ENCODE results near the gene CPLANE2. TPM values are rescaled to one million over a fixed set of nuclear protein-coding genes. Genes with fewer than 3 reads are reported as not detected.
"Not testable (repeated sequence)": the region's sequence is repeated elsewhere in the genome, so short reads cannot be mapped to it uniquely, and the experiment has no call there.

The CPLANE2 gene
- total RNA-seq, 1 donor from 2014 or later: 3.1 TPM

GRCh38 chr1:16232316-16232710 is 4.7 kb downstream of the CPLANE2 start:
- H3K27ac ChIP-seq (ENCODE audit: low read depth, low read length): no peak overlapping the region
- H3K36me3 ChIP-seq (ENCODE audit: control insufficient read depth in 3 of 3, insufficient read depth in 3 of 3, low read length in 3 of 3): peaks cover 0 to 8% (median 2%) of the 10 kb centered on the region in 3 donors

GRCh38 chr1:16231331-16232315 is 5.4 kb downstream of the CPLANE2 start:
- Histone ChIP-seq H3K9ac (ENCODE audit: low read depth in 1 of 3, low read length in 3 of 3) (no peak overlapping the region), H3K4me1 (ENCODE audit: control insufficient read depth in 3 of 3, insufficient read depth in 3 of 3, low read length in 3 of 3) (peaks cover 9 to 12% (median 9%) of the 10 kb centered on the region in 3 donors), H3K9me3 (ENCODE audit: control insufficient read depth in 3 of 3, low read length in 3 of 3) (no peaks in the 10 kb centered on the region), H3K4me3 (ENCODE audit: low read length in 3 of 3) (no peak overlapping the region), H3K27ac (ENCODE audit: low read depth, low read length) (no peak overlapping the region), H3K27me3 (ENCODE audit: control insufficient read depth in 3 of 3, insufficient read depth in 3 of 3, low read length in 3 of 3) (peaks cover 11 to 20% (median 14%) of the 10 kb centered on the region in 3 donors), H3K36me3 (ENCODE audit: control insufficient read depth in 3 of 3, insufficient read depth in 3 of 3, low read length in 3 of 3) (peaks cover 0 to 8% (median 2%) of the 10 kb centered on the region in 3 donors)

More at GRCh38 chr1:16232316-16232710, 4.7 kb downstream of the CPLANE2 start:
- no peaks in the 10 kb centered on the region for H3K9me3 ChIP-seq (ENCODE audit: control insufficient read depth in 3 of 3, low read length in 3 of 3)
- H3K4me3 ChIP-seq (ENCODE audit: low read length in 3 of 3): no peak overlapping the region
- H3K9ac ChIP-seq (ENCODE audit: low read depth in 1 of 3, low read length in 3 of 3): no peak overlapping the region
- peaks cover 10 to 14% (median 10%) of the 10 kb centered on the region in 3 donors for H3K27me3 ChIP-seq (ENCODE audit: control insufficient read depth in 3 of 3, insufficient read depth in 3 of 3, low read length in 3 of 3)
- peaks cover 13% of the 10 kb centered on the region in 3 donors for H3K4me1 ChIP-seq (ENCODE audit: control insufficient read depth in 3 of 3, insufficient read depth in 3 of 3, low read length in 3 of 3)

- no peak overlapping the region for H3K9ac ChIP-seq (ENCODE audit: low read depth in 1 of 3, low read length in 3 of 3)
- H3K27ac ChIP-seq (ENCODE audit: low read depth, low read length): no peak overlapping the region
- peaks cover 0 to 8% (median 2%) of the 10 kb centered on the region in 3 donors for H3K36me3 ChIP-seq (ENCODE audit: control insufficient read depth in 3 of 3, insufficient read depth in 3 of 3, low read length in 3 of 3)
- H3K4me3 ChIP-seq (ENCODE audit: low read length in 3 of 3): no peak overlapping the region
- H3K9me3 ChIP-seq (ENCODE audit: control insufficient read depth in 3 of 3, low read length in 3 of 3): no peaks in the 10 kb centered on the region
- peaks cover 11 to 29% (median 19%) of the 10 kb centered on the region in 3 donors for H3K27me3 ChIP-seq (ENCODE audit: control insufficient read depth in 3 of 3, insufficient read depth in 3 of 3, low read length in 3 of 3)
- peaks cover 3 to 9% (median 7%) of the 10 kb centered on the region in 3 donors for H3K4me1 ChIP-seq (ENCODE audit: control insufficient read depth in 3 of 3, insufficient read depth in 3 of 3, low read length in 3 of 3)
These were observed 6.2 kb downstream of the CPLANE2 start for GRCh38 chr1:16230744-16231143.

GRCh38 chr1:16229976-16230740 is 6.8 kb downstream of the CPLANE2 start:
- peaks cover 11 to 29% (median 19%) of the 10 kb centered on the region in 3 donors for H3K27me3 ChIP-seq (ENCODE audit: control insufficient read depth in 3 of 3, insufficient read depth in 3 of 3, low read length in 3 of 3)

GRCh38 chr1:16226490-16227179 is 10.3 kb downstream of the CPLANE2 start:
- Histone ChIP-seq H3K27me3 (ENCODE audit: control insufficient read depth in 3 of 3, insufficient read depth in 3 of 3, low read length in 3 of 3) (peaks cover 11 to 29% (median 19%) of the 10 kb centered on the region in 3 donors), H3K27ac (ENCODE audit: low read depth, low read length) (no peak overlapping the region), H3K4me3 (ENCODE audit: low read length in 3 of 3) (peak overlapping the region in 2 of 3 donors; percentile 14 to 29), H3K9me3 (ENCODE audit: control insufficient read depth in 3 of 3, low read length in 3 of 3) (no peaks in the 10 kb centered on the region), H3K36me3 (ENCODE audit: control insufficient read depth in 3 of 3, insufficient read depth in 3 of 3, low read length in 3 of 3) (no peaks in the 10 kb centered on the region), H3K9ac (ENCODE audit: low read depth in 1 of 3, low read length in 3 of 3) (no peak overlapping the region), H3K4me1 (ENCODE audit: control insufficient read depth in 3 of 3, insufficient read depth in 3 of 3, low read length in 3 of 3) (peaks cover 3 to 9% (median 7%) of the 10 kb centered on the region in 3 donors)

More at GRCh38 chr1:16229976-16230740, 6.8 kb downstream of the CPLANE2 start:
- no peaks in the 10 kb centered on the region for H3K9me3 ChIP-seq (ENCODE audit: control insufficient read depth in 3 of 3, low read length in 3 of 3)
- peaks cover 0 to 8% (median 2%) of the 10 kb centered on the region in 3 donors for H3K36me3 ChIP-seq (ENCODE audit: control insufficient read depth in 3 of 3, insufficient read depth in 3 of 3, low read length in 3 of 3)
- no peak overlapping the region for H3K4me3 ChIP-seq (ENCODE audit: low read length in 3 of 3)
- H3K4me1 ChIP-seq (ENCODE audit: control insufficient read depth in 3 of 3, insufficient read depth in 3 of 3, low read length in 3 of 3): peaks cover 3 to 9% (median 7%) of the 10 kb centered on the region in 3 donors
- H3K9ac ChIP-seq (ENCODE audit: low read depth in 1 of 3, low read length in 3 of 3): no peak overlapping the region
- no peak overlapping the region for H3K27ac ChIP-seq (ENCODE audit: low read depth, low read length)

- H3K4me3 ChIP-seq (ENCODE audit: low read length in 3 of 3): no peak overlapping the region
- H3K9me3 ChIP-seq (ENCODE audit: control insufficient read depth in 3 of 3, low read length in 3 of 3): no peaks in the 10 kb centered on the region
- H3K36me3 ChIP-seq (ENCODE audit: control insufficient read depth in 3 of 3, insufficient read depth in 3 of 3, low read length in 3 of 3): no peaks in the 10 kb centered on the region
- H3K27ac ChIP-seq (ENCODE audit: low read depth, low read length): no peak overlapping the region
- H3K27me3 ChIP-seq (ENCODE audit: control insufficient read depth in 3 of 3, insufficient read depth in 3 of 3, low read length in 3 of 3): peaks cover 11 to 29% (median 19%) of the 10 kb centered on the region in 3 donors
- no peak overlapping the region for H3K9ac ChIP-seq (ENCODE audit: low read depth in 1 of 3, low read length in 3 of 3)
- H3K4me1 ChIP-seq (ENCODE audit: control insufficient read depth in 3 of 3, insufficient read depth in 3 of 3, low read length in 3 of 3): peaks cover 3 to 9% (median 7%) of the 10 kb centered on the region in 3 donors
These were observed 10.9 kb downstream of the CPLANE2 start for GRCh38 chr1:16226129-16226489.

GRCh38 chr1:16224472-16224871 is 12.5 kb downstream of the CPLANE2 start:
- H3K36me3 ChIP-seq (ENCODE audit: control insufficient read depth in 3 of 3, insufficient read depth in 3 of 3, low read length in 3 of 3): no peaks in the 10 kb centered on the region
- H3K4me1 ChIP-seq (ENCODE audit: control insufficient read depth in 3 of 3, insufficient read depth in 3 of 3, low read length in 3 of 3): peaks cover 3 to 9% (median 7%) of the 10 kb centered on the region in 3 donors
- no peak overlapping the region for H3K4me3 ChIP-seq (ENCODE audit: low read length in 3 of 3)
- H3K9ac ChIP-seq (ENCODE audit: low read depth in 1 of 3, low read length in 3 of 3): no peak overlapping the region
- no peak overlapping the region for H3K27ac ChIP-seq (ENCODE audit: low read depth, low read length)
- H3K27me3 ChIP-seq (ENCODE audit: control insufficient read depth in 3 of 3, insufficient read depth in 3 of 3, low read length in 3 of 3): peaks cover 11 to 29% (median 19%) of the 10 kb centered on the region in 3 donors
- H3K9me3 ChIP-seq (ENCODE audit: control insufficient read depth in 3 of 3, low read length in 3 of 3): no peaks in the 10 kb centered on the region

- not testable (repeated sequence) for H3K36me3 ChIP-seq (ENCODE audit: control insufficient read depth in 3 of 3, insufficient read depth in 3 of 3, low read length in 3 of 3)
These were observed 14.3 kb downstream of the CPLANE2 start for GRCh38 chr1:16222716-16223115.

GRCh38 chr1:16221499-16221898 is 15.5 kb downstream of the CPLANE2 start:
- no peak overlapping the region for H3K27ac ChIP-seq (ENCODE audit: low read depth, low read length)
- H3K4me3 ChIP-seq (ENCODE audit: low read length in 3 of 3): no peak overlapping the region
- H3K9me3 ChIP-seq (ENCODE audit: control insufficient read depth in 3 of 3, low read length in 3 of 3): no peaks in the 10 kb centered on the region
- no peaks in the 10 kb centered on the region for H3K36me3 ChIP-seq (ENCODE audit: control insufficient read depth in 3 of 3, insufficient read depth in 3 of 3, low read length in 3 of 3)
- H3K4me1 ChIP-seq (ENCODE audit: control insufficient read depth in 3 of 3, insufficient read depth in 3 of 3, low read length in 3 of 3): peaks cover 12 to 14% (median 12%) of the 10 kb centered on the region in 3 donors
- no peak overlapping the region for H3K9ac ChIP-seq (ENCODE audit: low read depth in 1 of 3, low read length in 3 of 3)
- H3K27me3 ChIP-seq (ENCODE audit: control insufficient read depth in 3 of 3, insufficient read depth in 3 of 3, low read length in 3 of 3): peaks cover 0 to 8% (median 4%) of the 10 kb centered on the region in 3 donors

More at GRCh38 chr1:16222716-16223115, 14.3 kb downstream of the CPLANE2 start:
- not testable (repeated sequence) for H3K9me3 ChIP-seq (ENCODE audit: control insufficient read depth in 3 of 3, low read length in 3 of 3); H3K4me3 ChIP-seq (ENCODE audit: low read length in 3 of 3); H3K9ac ChIP-seq (ENCODE audit: low read depth in 1 of 3, low read length in 3 of 3); H3K27ac ChIP-seq (ENCODE audit: low read depth, low read length)
- Histone ChIP-seq H3K4me1 (ENCODE audit: control insufficient read depth in 3 of 3, insufficient read depth in 3 of 3, low read length in 3 of 3) (peaks cover 4 to 10% (median 7%) of the 10 kb centered on the region in 3 donors), H3K27me3 (ENCODE audit: control insufficient read depth in 3 of 3, insufficient read depth in 3 of 3, low read length in 3 of 3) (peaks cover 5 to 19% (median 13%) of the 10 kb centered on the region in 3 donors)
